Natural killer cell (primary cell): Measurements from ENCODE around the gene KCNQ1OT1. TPM values are rescaled to one million over a fixed set of nuclear protein-coding genes. Genes with fewer than 3 reads are reported as not detected.

Experiments used
- ATAC-seq, 3 donors: fragments of 150-1000 bp in 2 of 3; fragments of 200-7000 bp in 1 of 3; cut with Tn5 transposase; 1 replicate in 1 of 3; 2 replicates in 2 of 3; pipeline ENCODE4 v1.10.0; 2021; ENCODE audit warnings: mild to moderate bottlenecking in 2 of 3, moderate library complexity in 2 of 3
- DNase-seq, 2 donors: peaks; one replicate each; pipeline versions ENCODE4 v3.0.0 to v3.0.0-alpha.2; 2013 to 2021; ENCODE audit warnings: mixed read lengths in 1 of 2
- H3K27ac ChIP-seq: one replicate; pipeline ENCODE4 v1.5.1; 2013; ENCODE audit warnings: mild to moderate bottlenecking, low read length
- H3K27me3 ChIP-seq: one replicate; pipeline ENCODE4 v1.6.1; 2013; ENCODE audit warnings: low read length; ENCODE audit not compliant: control insufficient read depth, insufficient read depth
- H3K36me3 ChIP-seq: one replicate; pipeline ENCODE4 v1.6.1; 2013; ENCODE audit warnings: low read length; ENCODE audit not compliant: control insufficient read depth, insufficient read depth
- H3K4me1 ChIP-seq: one replicate; pipeline ENCODE4 v1.6.1; 2013; ENCODE audit warnings: low read length; ENCODE audit not compliant: control insufficient read depth, insufficient read depth
- H3K4me3 ChIP-seq: one replicate; pipeline ENCODE4 v1.5.1; 2013; ENCODE audit warnings: low read length
- H3K9me3 ChIP-seq: one replicate; pipeline ENCODE4 v1.6.1; 2013; ENCODE audit warnings: low read length; ENCODE audit not compliant: control insufficient read depth, insufficient read depth
- H3K27ac Mint-ChIP-seq, 2 donors: one replicate each; pipeline ENCODE4 v1.8.0; 2022; ENCODE audit warnings: mild to moderate bottlenecking in 2 of 2, mixed read lengths in 2 of 2, moderate library complexity in 1 of 2
- H3K27me3 Mint-ChIP-seq, 2 donors: one replicate each; pipeline ENCODE4 v1.8.0; 2022; ENCODE audit warnings: low read depth in 2 of 2, mixed read lengths in 2 of 2
- H3K36me3 Mint-ChIP-seq: one replicate; pipeline ENCODE4 v1.8.0; 2022; ENCODE audit warnings: mixed read lengths
- H3K4me1 Mint-ChIP-seq, 2 donors: one replicate each; pipeline ENCODE4 v1.8.0; 2022; ENCODE audit warnings: mixed read lengths in 2 of 2
- H3K4me3 Mint-ChIP-seq: one replicate; pipeline ENCODE4 v1.8.0; 2022; ENCODE audit warnings: mild to moderate bottlenecking, moderate library complexity, mixed read lengths
- H3K9me3 Mint-ChIP-seq, 2 donors: one replicate each; pipeline ENCODE4 v1.8.0; 2022; ENCODE audit warnings: mixed read lengths in 2 of 2
- WGBS: methylation state at CpG from one replicate; pipeline ENCODE4 v1.1.7; 2013; ENCODE audit warnings: missing lambda C conversion rate; ENCODE audit not compliant: insufficient coverage; 5-methylcytosine and 5-hydroxymethylcytosine counted together
- intact Hi-C: fragments of 100-400 bp; cut with micrococcal nuclease; formaldehyde crosslinking; loops from one replicate; pipeline ENCODE4 v1.14.2; 2022
- total RNA-seq, 4 donors: library from RNA; stranded (reverse); fragments of 120-200 nt in 1 of 4; gene quantifications; one replicate each; pipeline versions ENCODE4 v1.2.3 to v1.2.4, GENCODE V29; 2013 to 2022
- TF ChIP-seq, protein P1 (sequence below): fragments of 200-600 bp; IDR thresholded peaks from one replicate; pipeline ENCODE4 v1.8.0; 2022; ENCODE audit warnings: antibody characterized with exemption

Gene KCNQ1OT1
- total RNA-seq, 3 donors from 2014 or later (not counting 1 experiment from before 2014, with no cell fraction given): 0.72 to 0.78 (median 0.75) TPM

DNA sequence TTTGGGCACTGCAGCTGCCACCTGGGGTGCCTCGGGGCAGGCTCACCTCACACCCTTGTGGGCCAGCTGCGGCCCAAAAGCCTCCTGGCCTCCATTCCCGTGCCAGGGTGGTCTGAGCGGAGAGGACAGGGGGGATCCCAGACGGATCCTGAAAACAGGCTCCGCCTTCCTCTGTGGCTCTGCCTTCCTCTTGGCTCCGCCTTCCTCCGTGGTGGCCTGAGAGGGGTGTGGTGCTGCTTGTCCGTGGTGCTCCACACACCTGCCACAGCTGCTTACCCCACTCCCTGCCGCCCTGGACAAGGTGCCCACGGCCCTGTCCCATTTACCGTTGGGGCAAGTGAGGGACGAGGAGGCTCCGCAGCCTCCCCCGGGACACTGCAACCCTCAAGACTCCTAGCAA, 23.2 kb upstream of the KCNQ1OT1 start:
- H3K4me3 ChIP-seq: no peak overlapping the region
- ATAC-seq: no peak
- intact Hi-C loops: no loop called here
- H3K36me3 ChIP-seq: no peaks in the 10 kb centered on the region
- no peaks in the 10 kb centered on the region for H3K36me3 Mint-ChIP-seq
- no peaks in the 10 kb centered on the region for H3K9me3 Mint-ChIP-seq
- H3K4me1 Mint-ChIP-seq: no peaks in the 10 kb centered on the region
- H3K4me3 Mint-ChIP-seq: no peak overlapping the region
- TF ChIP-seq, protein P1, sequence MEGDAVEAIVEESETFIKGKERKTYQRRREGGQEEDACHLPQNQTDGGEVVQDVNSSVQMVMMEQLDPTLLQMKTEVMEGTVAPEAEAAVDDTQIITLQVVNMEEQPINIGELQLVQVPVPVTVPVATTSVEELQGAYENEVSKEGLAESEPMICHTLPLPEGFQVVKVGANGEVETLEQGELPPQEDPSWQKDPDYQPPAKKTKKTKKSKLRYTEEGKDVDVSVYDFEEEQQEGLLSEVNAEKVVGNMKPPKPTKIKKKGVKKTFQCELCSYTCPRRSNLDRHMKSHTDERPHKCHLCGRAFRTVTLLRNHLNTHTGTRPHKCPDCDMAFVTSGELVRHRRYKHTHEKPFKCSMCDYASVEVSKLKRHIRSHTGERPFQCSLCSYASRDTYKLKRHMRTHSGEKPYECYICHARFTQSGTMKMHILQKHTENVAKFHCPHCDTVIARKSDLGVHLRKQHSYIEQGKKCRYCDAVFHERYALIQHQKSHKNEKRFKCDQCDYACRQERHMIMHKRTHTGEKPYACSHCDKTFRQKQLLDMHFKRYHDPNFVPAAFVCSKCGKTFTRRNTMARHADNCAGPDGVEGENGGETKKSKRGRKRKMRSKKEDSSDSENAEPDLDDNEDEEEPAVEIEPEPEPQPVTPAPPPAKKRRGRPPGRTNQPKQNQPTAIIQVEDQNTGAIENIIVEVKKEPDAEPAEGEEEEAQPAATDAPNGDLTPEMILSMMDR: no peak
- no peaks in the 10 kb centered on the region for H3K27me3 ChIP-seq
- H3K27me3 Mint-ChIP-seq: no peaks in the 10 kb centered on the region
- DNase-seq: no peak
- H3K27ac Mint-ChIP-seq: no peak overlapping the region
- H3K9me3 ChIP-seq: no peaks in the 10 kb centered on the region
- H3K27ac ChIP-seq: no peak overlapping the region
- 88% methylated on average over 15 of the region's 15 CpGs for WGBS
- H3K4me1 ChIP-seq: no peaks in the 10 kb centered on the region

DNA sequence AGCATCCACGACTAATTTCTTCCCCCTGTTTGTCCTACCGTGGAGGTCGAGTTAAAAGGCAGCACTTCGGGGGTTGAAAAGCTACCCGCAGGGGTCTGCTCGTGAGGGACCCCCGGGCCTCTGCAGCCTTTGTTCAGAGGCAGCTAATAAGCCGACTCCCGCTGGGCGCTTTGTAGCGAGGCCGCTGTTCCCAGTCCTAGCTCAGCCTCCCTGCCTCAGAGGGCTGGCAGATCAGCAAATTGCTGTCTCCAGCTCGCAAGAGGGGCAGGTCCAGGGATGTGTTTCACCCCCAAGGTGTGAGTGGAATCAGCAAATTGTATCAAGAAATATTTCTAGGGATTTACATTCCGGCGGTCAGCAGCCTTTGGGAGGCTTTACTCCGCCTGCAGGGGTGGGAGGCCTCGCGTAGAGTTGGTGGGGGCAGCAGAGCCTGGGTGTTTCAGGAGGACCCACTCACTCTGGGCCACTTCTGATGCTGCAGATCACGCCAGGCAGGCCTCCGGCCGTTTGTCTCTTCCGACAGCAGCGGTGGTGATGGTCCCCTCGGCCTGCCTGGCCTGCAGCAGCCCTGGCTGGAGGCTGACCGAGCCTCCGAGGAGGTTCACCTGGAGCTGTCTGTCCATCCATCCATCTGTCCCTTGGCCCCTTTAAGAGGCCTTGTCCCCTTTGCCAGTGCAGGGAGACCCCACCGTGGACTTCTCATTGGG, 21.6 kb upstream of the KCNQ1OT1 start:
- Mint-ChIP-seq H3K4me3 (no peak overlapping the region), H3K27me3 (no peaks in the 10 kb centered on the region), H3K4me1 (no peaks in the 10 kb centered on the region), H3K9me3 (no peaks in the 10 kb centered on the region), H3K27ac (no peak overlapping the region), H3K36me3 (no peaks in the 10 kb centered on the region)
- no peaks in the 10 kb centered on the region for H3K9me3 ChIP-seq
- H3K27ac ChIP-seq: no peak overlapping the region
- no peaks in the 10 kb centered on the region for H3K27me3 ChIP-seq
- intact Hi-C loops: no loop called here
- no peak for ATAC-seq
- no peaks in the 10 kb centered on the region for H3K36me3 ChIP-seq
- TF ChIP-seq, protein P1: no peak
- WGBS: 90% methylated on average over 27 of the region's 27 CpGs
- H3K4me1 ChIP-seq: no peaks in the 10 kb centered on the region
- H3K4me3 ChIP-seq: no peak overlapping the region
- DNase-seq: no peak

DNA sequence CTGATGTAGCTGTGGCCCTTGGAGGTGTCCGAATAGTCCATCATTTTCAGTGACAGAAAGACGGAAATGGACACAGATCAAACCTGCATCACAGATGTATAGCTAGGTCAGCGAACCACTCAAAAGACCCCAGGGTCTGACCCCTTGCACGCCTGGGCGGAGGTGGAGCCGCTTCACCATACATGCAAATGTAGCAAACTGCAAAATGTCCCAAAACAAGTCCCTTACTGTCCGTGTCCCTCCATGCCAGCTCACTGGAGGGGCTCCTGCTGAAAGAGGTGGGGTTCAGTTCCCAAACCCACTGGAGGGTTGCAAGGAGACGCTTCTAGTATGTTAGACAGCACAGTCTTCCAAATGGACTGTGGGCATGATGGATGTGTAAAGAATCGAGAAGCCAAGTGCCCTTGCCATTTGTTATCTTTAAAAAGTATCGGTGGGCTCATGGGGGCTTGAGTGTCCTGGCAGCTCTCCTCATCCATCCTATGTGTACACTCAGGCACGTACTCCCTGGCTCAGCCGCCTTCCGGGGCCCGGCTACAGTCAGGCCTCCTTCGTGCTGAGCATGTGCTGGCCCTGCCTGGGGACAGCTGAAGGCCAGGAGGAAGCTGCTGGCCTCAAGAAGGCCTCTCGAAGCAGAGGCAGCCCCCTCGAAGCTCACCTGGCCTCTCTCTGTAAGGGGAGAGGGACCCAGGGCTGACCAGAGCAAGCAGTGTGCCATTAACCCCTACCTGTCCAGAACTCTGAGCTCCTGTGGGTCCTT, 20.2 kb upstream of the KCNQ1OT1 start:
- Histone ChIP-seq H3K27me3 (no peaks in the 10 kb centered on the region), H3K27ac (no peak overlapping the region), H3K4me1 (no peaks in the 10 kb centered on the region), H3K4me3 (no peak overlapping the region), H3K36me3 (no peaks in the 10 kb centered on the region), H3K9me3 (no peaks in the 10 kb centered on the region)
- ATAC-seq (no peak), DNase-seq (no peak)
- intact Hi-C loops: no loop called here
- Mint-ChIP-seq H3K36me3 (no peaks in the 10 kb centered on the region), H3K27ac (no peak overlapping the region), H3K27me3 (no peaks in the 10 kb centered on the region), H3K4me1 (no peaks in the 10 kb centered on the region), H3K4me3 (no peak overlapping the region), H3K9me3 (no peaks in the 10 kb centered on the region)
- WGBS: 77% methylated on average over 17 of the region's 17 CpGs
- TF ChIP-seq, protein P1: no peak
